ENCODE measurements around the gene ZCCHC24.

ZCCHC24 gene

DNA sequence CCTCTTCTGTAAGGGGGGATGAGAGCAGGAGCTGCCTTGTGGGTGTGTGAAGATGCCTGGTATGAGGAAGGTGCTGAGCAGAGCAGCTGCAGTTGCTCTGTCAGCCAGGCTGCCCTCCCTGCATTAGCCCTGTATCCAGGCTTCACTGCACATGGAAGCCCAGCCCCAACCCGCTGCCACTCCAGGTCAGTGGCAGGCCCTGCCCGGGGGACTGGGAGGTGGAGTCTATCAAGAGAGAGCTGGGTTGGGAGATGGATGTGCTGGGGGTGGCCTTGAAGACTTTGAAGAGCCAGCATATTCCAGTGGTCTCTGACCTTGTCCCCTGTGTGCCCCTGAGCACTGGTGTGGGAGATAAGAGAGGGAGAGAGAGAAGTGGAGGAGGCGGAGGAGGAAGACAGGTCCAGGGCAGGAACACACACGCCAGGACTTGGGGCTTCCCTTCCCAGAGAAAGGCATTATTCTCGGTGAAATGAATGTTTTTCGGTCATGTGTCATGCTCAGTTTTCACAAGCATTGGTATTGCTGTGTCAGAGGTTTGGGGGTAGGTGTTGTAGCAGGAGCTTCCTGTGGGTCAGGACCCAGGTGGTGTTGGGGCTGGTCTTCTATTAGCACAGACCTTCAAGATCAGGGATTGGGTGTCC is 95.5 kb downstream of the ZCCHC24 start:
- Histone ChIP-seq H3K4me3 (ENCODE audit: low read depth in 1 of 2, low read length in 1 of 2) (peak overlapping the region; percentile 78 to 96), H3K36me3 (peaks cover 64% of the 10 kb centered on the region), H3K4me1 (ENCODE audit: control insufficient read depth in 1 of 2, insufficient read depth in 1 of 2, low read depth in 1 of 2, low read length in 1 of 2) (peaks cover 79 to 94% of the 10 kb centered on the region in 2 experiments), H3K27me3 (no peaks in the 10 kb centered on the region), H3K27ac (peak overlapping the region; percentile 100), H3K9me3 (no peaks in the 10 kb centered on the region)
- TF ChIP-seq, protein P1, sequence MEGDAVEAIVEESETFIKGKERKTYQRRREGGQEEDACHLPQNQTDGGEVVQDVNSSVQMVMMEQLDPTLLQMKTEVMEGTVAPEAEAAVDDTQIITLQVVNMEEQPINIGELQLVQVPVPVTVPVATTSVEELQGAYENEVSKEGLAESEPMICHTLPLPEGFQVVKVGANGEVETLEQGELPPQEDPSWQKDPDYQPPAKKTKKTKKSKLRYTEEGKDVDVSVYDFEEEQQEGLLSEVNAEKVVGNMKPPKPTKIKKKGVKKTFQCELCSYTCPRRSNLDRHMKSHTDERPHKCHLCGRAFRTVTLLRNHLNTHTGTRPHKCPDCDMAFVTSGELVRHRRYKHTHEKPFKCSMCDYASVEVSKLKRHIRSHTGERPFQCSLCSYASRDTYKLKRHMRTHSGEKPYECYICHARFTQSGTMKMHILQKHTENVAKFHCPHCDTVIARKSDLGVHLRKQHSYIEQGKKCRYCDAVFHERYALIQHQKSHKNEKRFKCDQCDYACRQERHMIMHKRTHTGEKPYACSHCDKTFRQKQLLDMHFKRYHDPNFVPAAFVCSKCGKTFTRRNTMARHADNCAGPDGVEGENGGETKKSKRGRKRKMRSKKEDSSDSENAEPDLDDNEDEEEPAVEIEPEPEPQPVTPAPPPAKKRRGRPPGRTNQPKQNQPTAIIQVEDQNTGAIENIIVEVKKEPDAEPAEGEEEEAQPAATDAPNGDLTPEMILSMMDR (IDR thresholded peaks at IDR 0.05) = no peak

DNA sequence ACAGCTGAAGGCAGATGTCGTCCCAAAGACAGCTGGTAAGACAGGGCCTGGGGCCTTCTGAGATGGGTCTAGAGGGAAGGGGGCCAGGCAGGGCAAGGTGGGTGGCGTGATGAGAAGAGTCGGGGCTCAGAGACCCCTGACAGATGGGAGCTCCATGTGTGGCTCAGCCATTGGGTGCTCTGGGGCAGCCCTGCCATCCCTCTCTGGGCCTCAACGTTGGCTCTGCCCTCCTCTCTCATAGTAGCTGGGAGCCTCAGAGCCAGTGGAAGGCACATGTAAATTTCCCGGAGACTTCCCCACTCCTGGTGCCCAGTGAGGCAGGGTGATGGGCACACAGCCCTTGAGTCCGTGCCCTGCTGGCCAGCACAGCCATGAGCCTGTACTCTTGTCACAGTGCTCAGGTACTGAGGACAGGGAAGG is 96.3 kb downstream of the ZCCHC24 start:
- no peaks in the 10 kb centered on the region for H3K27me3 ChIP-seq
- TF ChIP-seq, protein P1 (IDR thresholded peaks at IDR 0.05) = no peak
- H3K27ac ChIP-seq = peak overlapping the region; percentile 100
- H3K4me1 ChIP-seq (ENCODE audit: control insufficient read depth in 1 of 2, insufficient read depth in 1 of 2, low read depth in 1 of 2, low read length in 1 of 2) = peaks cover 78 to 89% of the 10 kb centered on the region in 2 experiments
- H3K4me3 ChIP-seq (ENCODE audit: low read depth in 1 of 2, low read length in 1 of 2) = peak overlapping the region; percentile 78 to 96
- H3K9me3 ChIP-seq = no peaks in the 10 kb centered on the region
- peaks cover 56% of the 10 kb centered on the region for H3K36me3 ChIP-seq

DNA sequence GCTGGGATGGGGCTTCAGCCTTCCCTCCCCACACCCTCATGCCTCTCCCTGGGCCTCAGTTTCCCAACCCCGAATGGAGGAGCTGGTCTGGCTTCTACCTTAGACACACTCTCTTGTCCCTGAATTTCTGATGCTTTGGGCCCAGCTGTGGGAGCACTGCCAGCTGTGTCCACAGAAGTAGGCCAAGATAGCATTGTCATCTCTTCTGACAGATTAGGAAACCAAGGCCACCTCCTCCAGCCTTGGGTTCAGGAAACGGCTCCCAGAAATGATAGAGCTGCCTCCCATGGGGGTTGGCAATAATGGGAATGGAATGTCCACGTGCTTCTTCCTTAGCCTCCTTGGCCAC is 96.8 kb downstream of the ZCCHC24 start:
- TF ChIP-seq, protein P1 (IDR thresholded peaks at IDR 0.05) = no peak
- Histone ChIP-seq H3K9me3 (no peaks in the 10 kb centered on the region), H3K4me3 (ENCODE audit: low read depth in 1 of 2, low read length in 1 of 2) (peak overlapping the region; percentile 78 to 96), H3K36me3 (peaks cover 51% of the 10 kb centered on the region), H3K4me1 (ENCODE audit: control insufficient read depth in 1 of 2, insufficient read depth in 1 of 2, low read depth in 1 of 2, low read length in 1 of 2) (peaks cover 74 to 84% of the 10 kb centered on the region in 2 experiments), H3K27ac (peak overlapping the region; percentile 100), H3K27me3 (no peaks in the 10 kb centered on the region)

DNA sequence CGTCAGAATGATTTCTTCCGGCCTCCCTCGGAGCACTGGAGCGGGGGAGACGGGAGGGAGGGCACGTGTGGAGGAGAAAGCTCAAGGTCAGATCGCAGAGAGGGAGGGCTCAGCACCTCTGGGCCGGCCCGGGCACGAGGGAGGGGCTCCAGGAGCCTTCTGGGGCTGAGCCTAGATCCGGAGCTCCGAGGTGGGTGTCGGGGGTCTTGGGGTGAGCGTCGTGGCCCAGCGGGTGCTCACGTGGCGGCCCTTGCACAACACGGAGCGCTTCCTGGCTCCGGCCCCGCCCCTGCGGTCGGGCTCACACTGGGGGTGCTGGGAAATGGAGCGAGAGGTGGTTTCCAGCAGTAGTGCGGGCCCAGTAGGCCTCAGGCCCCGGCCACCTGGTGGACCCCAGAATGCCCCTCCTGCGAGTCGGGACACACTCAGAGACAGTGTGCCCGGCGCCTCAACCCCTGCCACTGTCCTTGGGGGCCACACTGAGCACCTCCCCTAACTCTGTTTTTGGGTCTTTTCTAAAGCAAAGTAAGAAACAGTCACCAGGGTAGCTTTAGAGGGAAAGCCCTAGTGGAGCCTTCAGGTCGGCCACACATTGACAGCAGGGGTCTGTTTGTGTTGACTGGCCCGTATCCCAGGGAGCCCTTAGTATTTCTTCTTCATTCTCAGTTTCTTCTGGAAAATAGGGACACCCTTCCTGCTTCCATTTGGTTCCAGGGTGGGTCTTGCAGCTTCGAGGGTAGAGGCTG is 97.4 kb downstream of the ZCCHC24 start:
- Histone ChIP-seq H3K4me1 (ENCODE audit: control insufficient read depth in 1 of 2, insufficient read depth in 1 of 2, low read depth in 1 of 2, low read length in 1 of 2) (peaks cover 68 to 79% of the 10 kb centered on the region in 2 experiments), H3K27me3 (no peaks in the 10 kb centered on the region), H3K36me3 (peaks cover 46% of the 10 kb centered on the region), H3K27ac (peak overlapping the region; percentile 100), H3K4me3 (ENCODE audit: low read depth in 1 of 2, low read length in 1 of 2) (peak overlapping the region; percentile 78 to 96), H3K9me3 (no peaks in the 10 kb centered on the region)
- TF ChIP-seq, protein P1 (IDR thresholded peaks at IDR 0.05) = peak; percentile 23

DNA sequence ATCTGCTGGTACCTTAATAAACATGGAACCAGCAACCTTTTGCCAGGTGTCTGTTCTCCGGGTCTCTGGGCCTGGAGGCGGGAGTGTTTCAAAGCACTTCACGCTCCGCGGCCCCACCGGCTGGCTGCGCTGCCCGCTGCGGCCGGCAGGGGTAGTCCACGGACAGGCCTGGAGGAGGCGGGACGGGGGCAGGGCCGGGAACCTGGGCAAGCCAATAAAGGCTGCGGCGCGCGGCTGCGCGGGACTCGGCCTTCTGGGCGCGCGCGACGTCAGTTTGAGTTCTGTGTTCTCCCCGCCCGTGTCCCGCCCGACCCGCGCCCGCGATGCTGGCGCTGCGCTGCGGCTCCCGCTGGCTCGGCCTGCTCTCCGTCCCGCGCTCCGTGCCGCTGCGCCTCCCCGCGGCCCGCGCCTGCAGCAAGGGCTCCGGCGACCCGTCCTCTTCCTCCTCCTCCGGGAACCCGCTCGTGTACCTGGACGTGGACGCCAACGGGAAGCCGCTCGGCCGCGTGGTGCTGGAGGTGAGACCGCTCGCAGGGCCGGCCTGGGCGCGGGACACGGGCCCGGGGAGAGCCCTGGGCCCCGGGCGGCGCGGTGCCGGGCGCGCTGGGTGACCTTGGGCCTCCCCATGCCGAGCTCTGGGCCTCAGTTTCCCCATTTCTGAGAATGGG is 98.1 kb downstream of the ZCCHC24 start, which contains the start of gene PPIF:
TSS of gene PPIF (plus strand) at position 244 of the 668 bp plus-strand sequence. CDS start at position 324, 80 bp downstream.
- TF ChIP-seq, protein P1 (IDR thresholded peaks at IDR 0.05) = peak; percentile 100
- H3K4me3 ChIP-seq (ENCODE audit: low read depth in 1 of 2, low read length in 1 of 2) = peak within 1 kb of the TSS; percentile 78 to 96
- peaks cover 39% of the 10 kb centered on the region for H3K36me3 ChIP-seq
- no peaks in the 10 kb centered on the region for H3K27me3 ChIP-seq
- H3K27ac ChIP-seq = peak within 1 kb of the TSS; percentile 100
- H3K9me3 ChIP-seq = no peaks in the 10 kb centered on the region
- peaks cover 61 to 72% of the 10 kb centered on the region in 2 experiments for H3K4me1 ChIP-seq (ENCODE audit: control insufficient read depth in 1 of 2, insufficient read depth in 1 of 2, low read depth in 1 of 2, low read length in 1 of 2)
